Keratinocyte (primary cell): ENCODE data around the gene KIF16B. TPM values are rescaled to one million over a fixed set of nuclear protein-coding genes. Genes with fewer than 3 reads are reported as not detected.

Source experiments
- DNase-seq: peaks from one replicate; pipeline ENCODE4 v3.0.0-alpha.2; 2011; ENCODE audit warnings: low read depth, missing footprints, low spot score
- FAIRE-seq: peaks from 2 replicates; lab custom pipeline; 2011; peaks lifted over from hg19 to GRCh38; lab: Jason Lieb, UNC
- H2AFZ ChIP-seq: 2 replicates; pipeline ENCODE4 v1.6.0; 2012; ENCODE audit warnings: low read length, control low read depth, inconsistent platforms; ENCODE audit not compliant: control insufficient read depth
- H3K27ac ChIP-seq: 2 replicates; pipeline ENCODE4 v1.5.1; 2011; ENCODE audit warnings: low read length; ENCODE audit not compliant: control insufficient read depth, insufficient read depth
- H3K27me3 ChIP-seq: 3 replicates; pipeline ENCODE4 v1.6.0; 2011; ENCODE audit warnings: low read length; ENCODE audit not compliant: control insufficient read depth, insufficient read depth; ENCODE audit errors: extremely low read depth
- H3K36me3 ChIP-seq, 2 experiments: 2 replicates in 1 of 2; 3 replicates in 1 of 2; pipeline ENCODE4 v1.5.1; 2011; ENCODE audit warnings: low read length in 2 of 2, mild to moderate bottlenecking in 1 of 2; ENCODE audit not compliant: control insufficient read depth in 2 of 2, insufficient read depth in 2 of 2; ENCODE audit errors: extremely low read depth in 1 of 2
- H3K4me1 ChIP-seq: 3 replicates; pipeline ENCODE4 v1.5.1; 2011; ENCODE audit warnings: low read length; ENCODE audit not compliant: control insufficient read depth, insufficient read depth; ENCODE audit errors: extremely low read depth
- H3K4me2 ChIP-seq: 3 replicates; pipeline ENCODE4 v1.6.0; 2011; ENCODE audit warnings: low read depth, low read length; ENCODE audit not compliant: control insufficient read depth, insufficient read depth; ENCODE audit errors: extremely low read depth
- H3K4me3 ChIP-seq, 3 experiments: fragments of 200-600 bp in 1 of 3; sonication (generic) in 1 of 3; 2 replicates in 2 of 3; 3 replicates in 1 of 3; pipeline ENCODE4 v1.5.1; 2011 to 2016; ENCODE audit warnings: low read length in 3 of 3, mild to moderate bottlenecking in 3 of 3, control low read depth in 2 of 3, inconsistent platforms in 1 of 3, low read depth in 1 of 3, mixed read lengths in 1 of 3, mixed run types in 1 of 3, moderate library complexity in 1 of 3; ENCODE audit not compliant: control insufficient read depth in 2 of 3, insufficient read depth in 2 of 3; ENCODE audit errors: extremely low read depth in 1 of 3
- H3K79me2 ChIP-seq: 2 replicates; pipeline ENCODE4 v1.6.0; 2012; ENCODE audit warnings: low read length; ENCODE audit not compliant: control insufficient read depth, insufficient read depth
- H3K9ac ChIP-seq: 3 replicates; pipeline ENCODE4 v1.6.0; 2011; ENCODE audit warnings: low read length; ENCODE audit not compliant: control insufficient read depth, insufficient read depth; ENCODE audit errors: extremely low read depth
- H3K9me1 ChIP-seq: 3 replicates; pipeline ENCODE4 v1.6.0; 2011; ENCODE audit warnings: low read length; ENCODE audit not compliant: control insufficient read depth, insufficient read depth; ENCODE audit errors: extremely low read depth
- H3K9me3 ChIP-seq: 2 replicates; pipeline ENCODE4 v1.5.1; 2012; ENCODE audit warnings: low read depth, low read length; ENCODE audit not compliant: control insufficient read depth
- H4K20me1 ChIP-seq: 3 replicates; pipeline ENCODE4 v1.6.0; 2011; ENCODE audit warnings: low read length; ENCODE audit not compliant: control insufficient read depth, insufficient read depth; ENCODE audit errors: extremely low read depth
- EZH2 ChIP-seq: IDR thresholded peaks from one replicate; pipeline ENCODE4 v1.6.1; 2012; ENCODE audit warnings: inconsistent platforms, mild to moderate bottlenecking, low read length, moderate library complexity
- dilution Hi-C: fragments of 300-500 bp; cut with MboI; formaldehyde crosslinking; loops from one replicate; pipeline ENCODE4 v1.7.0; 2020; ENCODE audit warnings: low sequenced_read_pairs; ENCODE audit not compliant: extremely low pct_ligation_motif_present
- polyA plus RNA-seq, 5 experiments: library from polyadenylated mRNA; depleted of rRNA in 3 of 5; stranded (reverse) in 3 of 5; stranded (forward) in 1 of 5; unstranded in 1 of 5; fragments of >200 nt; gene quantifications; 1 replicate in 1 of 5; 2 replicates in 3 of 5; 3 replicates in 1 of 5; pipeline versions ENCODE4 v1.2.1 to v1.2.3, GENCODE V29; 2011 to 2012; ENCODE audit warnings: missing spikeins in 2 of 5, low read depth in 1 of 5, low replicate concordance in 1 of 5
- TF ChIP-seq, protein P1 (sequence below), 3 experiments: IDR thresholded peaks in 1 of 3; conservative IDR thresholded peaks in 1 of 3; optimal IDR thresholded peaks in 1 of 3; 2 replicates in 2 of 3; 3 replicates in 1 of 3; pipeline versions ENCODE3 to v1.5.1; 2011; ENCODE audit warnings: low read length in 3 of 3, mild to moderate bottlenecking in 3 of 3, moderate library complexity in 2 of 3, control low read depth in 1 of 3, inconsistent platforms in 1 of 3; ENCODE audit not compliant: insufficient read depth in 2 of 3; ENCODE audit errors: extremely low read depth in 1 of 3

Gene KIF16B
- polyA plus RNA-seq, 1 donor (not counting 4 experiments of a cell fraction or from before 2014, with no cell fraction given) = 16.1 TPM

DNA sequence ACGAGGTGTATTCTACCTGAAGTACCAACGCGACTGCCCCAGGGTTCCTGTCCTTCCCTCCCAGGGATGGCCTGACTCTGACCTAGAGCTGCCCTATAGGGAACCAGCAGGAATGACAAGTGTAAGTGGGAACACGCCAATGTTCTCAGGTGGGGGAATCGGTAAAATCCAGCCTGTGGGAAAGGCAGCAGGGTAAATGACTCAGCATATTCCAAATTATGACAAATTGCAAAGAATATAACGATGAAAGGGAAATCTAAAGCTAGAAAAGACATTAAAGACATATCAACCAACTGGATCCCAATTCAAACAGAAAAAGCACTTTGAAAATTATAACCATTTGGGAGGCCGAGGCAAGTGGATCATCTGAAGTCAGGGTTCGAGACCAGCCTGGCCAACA is 41.8 kb downstream of the KIF16B start:
- Histone ChIP-seq H3K9me3 (no peaks in the 10 kb centered on the region), H3K9ac (no peak overlapping the region), H3K9me1 (no peaks in the 10 kb centered on the region), H3K27me3 (no peaks in the 10 kb centered on the region), H3K4me2 (no peak overlapping the region), H3K4me1 (peaks cover 25% of the 10 kb centered on the region), H3K4me3 (no peak overlapping the region), H3K27ac (no peak overlapping the region), H3K36me3 (peaks cover 0 to 8% of the 10 kb centered on the region in 2 experiments), H2AFZ (no peak overlapping the region), H3K79me2 (peaks cover 20% of the 10 kb centered on the region), H4K20me1 (no peaks in the 10 kb centered on the region)
- DNase-seq = no peak
- TF ChIP-seq, protein P1, sequence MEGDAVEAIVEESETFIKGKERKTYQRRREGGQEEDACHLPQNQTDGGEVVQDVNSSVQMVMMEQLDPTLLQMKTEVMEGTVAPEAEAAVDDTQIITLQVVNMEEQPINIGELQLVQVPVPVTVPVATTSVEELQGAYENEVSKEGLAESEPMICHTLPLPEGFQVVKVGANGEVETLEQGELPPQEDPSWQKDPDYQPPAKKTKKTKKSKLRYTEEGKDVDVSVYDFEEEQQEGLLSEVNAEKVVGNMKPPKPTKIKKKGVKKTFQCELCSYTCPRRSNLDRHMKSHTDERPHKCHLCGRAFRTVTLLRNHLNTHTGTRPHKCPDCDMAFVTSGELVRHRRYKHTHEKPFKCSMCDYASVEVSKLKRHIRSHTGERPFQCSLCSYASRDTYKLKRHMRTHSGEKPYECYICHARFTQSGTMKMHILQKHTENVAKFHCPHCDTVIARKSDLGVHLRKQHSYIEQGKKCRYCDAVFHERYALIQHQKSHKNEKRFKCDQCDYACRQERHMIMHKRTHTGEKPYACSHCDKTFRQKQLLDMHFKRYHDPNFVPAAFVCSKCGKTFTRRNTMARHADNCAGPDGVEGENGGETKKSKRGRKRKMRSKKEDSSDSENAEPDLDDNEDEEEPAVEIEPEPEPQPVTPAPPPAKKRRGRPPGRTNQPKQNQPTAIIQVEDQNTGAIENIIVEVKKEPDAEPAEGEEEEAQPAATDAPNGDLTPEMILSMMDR (optimal IDR thresholded peaks at IDR 0.05 in 1 of 3, IDR thresholded peaks at IDR 0.05 in 1 of 3, conservative IDR thresholded peaks at IDR 0.05 in 1 of 3; ENCODE audit: extremely low read depth in 1 of 3, insufficient read depth in 2 of 3, low read length in 3 of 3) = no peak
- no peak for TF ChIP-seq EZH2
- FAIRE-seq = no peak
- dilution Hi-C loops = no loop called here

DNA sequence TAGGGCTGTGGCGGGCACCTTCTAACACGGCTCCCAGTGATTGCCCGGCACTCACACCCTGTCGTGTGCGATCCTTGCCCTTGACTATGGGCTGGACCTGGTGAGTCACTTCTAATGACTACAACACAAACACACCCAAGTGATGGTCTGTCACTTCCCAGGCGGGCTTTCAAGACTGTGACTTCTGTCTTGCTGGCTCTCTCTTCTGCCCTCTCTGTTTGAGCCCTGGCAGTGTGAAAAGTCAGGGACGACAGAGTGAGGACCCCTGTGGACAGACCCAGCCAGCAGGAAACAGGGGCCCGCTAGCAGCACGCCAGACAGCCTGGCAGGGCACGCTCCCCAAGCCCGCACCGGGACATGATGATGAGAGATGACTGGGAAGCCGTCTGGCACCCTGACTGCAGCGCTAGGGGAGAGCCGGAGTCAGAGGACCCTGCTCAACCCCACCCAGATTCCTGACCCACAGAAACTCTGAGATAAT is 43.0 kb downstream of the KIF16B start:
- no peaks in the 10 kb centered on the region for H3K9me1 ChIP-seq
- H3K9ac ChIP-seq = no peak overlapping the region
- no peaks in the 10 kb centered on the region for H4K20me1 ChIP-seq
- TF ChIP-seq, protein P1 (optimal IDR thresholded peaks at IDR 0.05 in 1 of 3, IDR thresholded peaks at IDR 0.05 in 1 of 3, conservative IDR thresholded peaks at IDR 0.05 in 1 of 3; ENCODE audit: extremely low read depth in 1 of 3, insufficient read depth in 2 of 3, low read length in 3 of 3) = no peak
- no peak for TF ChIP-seq EZH2
- dilution Hi-C loops = no loop called here
- peaks cover 20% of the 10 kb centered on the region for H3K79me2 ChIP-seq
- no peaks in the 10 kb centered on the region for H3K27me3 ChIP-seq
- H2AFZ ChIP-seq = no peak overlapping the region
- DNase-seq (no peak), FAIRE-seq (no peak)
- peaks cover under 1 to 9% of the 10 kb centered on the region in 2 experiments for H3K36me3 ChIP-seq
- peak overlapping the region; percentile 38 for H3K27ac ChIP-seq
- H3K9me3 ChIP-seq = no peaks in the 10 kb centered on the region
- H3K4me3 ChIP-seq = no peak overlapping the region
- H3K4me2 ChIP-seq = no peak overlapping the region
- peaks cover 25% of the 10 kb centered on the region for H3K4me1 ChIP-seq
